HG03064 (cell line): ENCODE data around the gene SAMD4B.
"Not testable (repeated sequence)": the region's sequence is repeated elsewhere in the genome, so short reads cannot be mapped to it uniquely, and the experiment has no call there.

Source experiments
- ATAC-seq: cut with Tn5 transposase; IDR thresholded peaks from one replicate; pipeline ENCODE4 v1.9.1; 2021; ENCODE audit warnings: low read depth; ENCODE audit not compliant: unreplicated experiment

SAMD4B gene

GRCh38 chr19:39310558-39311311, 31.5 kb upstream of the SAMD4B start:
- no peak for ATAC-seq

GRCh38 chr19:39314016-39314728, 28.0 kb upstream of the SAMD4B start:
- no peak for ATAC-seq

GRCh38 chr19:39315933-39316332, 26.3 kb upstream of the SAMD4B start:
- no peak for ATAC-seq

- ATAC-seq: no peak
These were observed 25.4 kb upstream of the SAMD4B start for GRCh38 chr19:39316627-39317321.

- ATAC-seq: no peak
These were observed 24.7 kb upstream of the SAMD4B start for GRCh38 chr19:39317476-39317875.

- ATAC-seq: no peak
These were observed 24.1 kb upstream of the SAMD4B start for GRCh38 chr19:39318071-39318470.

- ATAC-seq: no peak
These were observed 23.5 kb upstream of the SAMD4B start for GRCh38 chr19:39318690-39319089.

GRCh38 chr19:39319098-39319891, 22.9 kb upstream of the SAMD4B start:
- no peak for ATAC-seq

- no peak for ATAC-seq
These were observed 22.4 kb upstream of the SAMD4B start for GRCh38 chr19:39319892-39320248.

GRCh38 chr19:39321117-39321831, 20.9 kb upstream of the SAMD4B start:
- ATAC-seq: no peak

GRCh38 chr19:39321832-39322176, 20.4 kb upstream of the SAMD4B start:
- ATAC-seq: no peak

GRCh38 chr19:39324242-39324842, 17.9 kb upstream of the SAMD4B start:
- ATAC-seq: no peak

GRCh38 chr19:39325778-39326665, 16.2 kb upstream of the SAMD4B start:
- no peak for ATAC-seq

GRCh38 chr19:39327363-39328045, 14.7 kb upstream of the SAMD4B start:
- no peak for ATAC-seq

GRCh38 chr19:39328046-39328705, 14.0 kb upstream of the SAMD4B start:
- ATAC-seq: no peak

- no peak for ATAC-seq
These were observed 12.3 kb upstream of the SAMD4B start for GRCh38 chr19:39329948-39330347.

- no peak for ATAC-seq
These were observed 9.9 kb upstream of the SAMD4B start for GRCh38 chr19:39332293-39332692.

- ATAC-seq: not testable (repeated sequence)
These were observed 9.5 kb upstream of the SAMD4B start for GRCh38 chr19:39332738-39333137.
